Fibroblast of skin of left biceps (primary cell): ENCODE data around the gene PHACTR2.
"Not testable (repeated sequence)": the region's sequence is repeated elsewhere in the genome, so short reads cannot be mapped to it uniquely, and the experiment has no call there.

Experiments
- DNase-seq, 2 experiments: peaks; one replicate each; pipeline ENCODE4 v3.0.0-alpha.2; 2013; ENCODE audit warnings: low read depth in 2 of 2

Gene PHACTR2

GRCh38 chr6:143766185-143766553, 88.4 kb downstream of the PHACTR2 start:
- no peak for DNase-seq

- DNase-seq = no peak
Measured at GRCh38 chr6:143767433-143767832, 89.7 kb downstream of the PHACTR2 start.

GRCh38 chr6:143772116-143773086, 94.6 kb downstream of the PHACTR2 start:
- DNase-seq = no peak

- no peak for DNase-seq
Measured at GRCh38 chr6:143773506-143774150, 95.9 kb downstream of the PHACTR2 start.

GRCh38 chr6:143774347-143774746, 96.6 kb downstream of the PHACTR2 start:
- DNase-seq = no peak

GRCh38 chr6:143775336-143775735, 97.6 kb downstream of the PHACTR2 start:
- no peak for DNase-seq

GRCh38 chr6:143778926-143779325, 101.2 kb downstream of the PHACTR2 start:
- DNase-seq = no peak

GRCh38 chr6:143782481-143782880, 104.7 kb downstream of the PHACTR2 start:
- DNase-seq = peak; percentile 40 to 42

- DNase-seq = no peak
Measured at GRCh38 chr6:143783077-143783476, 105.3 kb downstream of the PHACTR2 start.

GRCh38 chr6:143784316-143784715, 106.6 kb downstream of the PHACTR2 start:
- DNase-seq = no peak

GRCh38 chr6:143786371-143786770, 108.6 kb downstream of the PHACTR2 start:
- not testable (repeated sequence) for DNase-seq

GRCh38 chr6:143792402-143793279, 114.9 kb downstream of the PHACTR2 start:
- DNase-seq = no peak

GRCh38 chr6:143793280-143793619, 115.5 kb downstream of the PHACTR2 start:
- DNase-seq = no peak

- DNase-seq = not testable (repeated sequence)
Measured at GRCh38 chr6:143796551-143796950, 118.8 kb downstream of the PHACTR2 start.

- not testable (repeated sequence) for DNase-seq
Measured at GRCh38 chr6:143798487-143798886, 120.7 kb downstream of the PHACTR2 start.

- no peak for DNase-seq
Measured at GRCh38 chr6:143802833-143803565, 125.2 kb downstream of the PHACTR2 start.

- DNase-seq = no peak
Measured at GRCh38 chr6:143803769-143804568, 126.2 kb downstream of the PHACTR2 start.

- no peak for DNase-seq
Measured at GRCh38 chr6:143804835-143805239, 127.1 kb downstream of the PHACTR2 start.

- DNase-seq = no peak
Measured at GRCh38 chr6:143806282-143807102, 128.7 kb downstream of the PHACTR2 start.
